Germinal center (tissue), 1 donor: ENCODE results near the gene UHRF1.
"Not testable (repeated sequence)": the region's sequence is repeated elsewhere in the genome, so short reads cannot be mapped to it uniquely, and the experiment has no call there.

ENCODE experiments used
- DNase-seq: peaks from one replicate; pipeline ENCODE4 v3.0.0; 2012; ENCODE audit warnings: mixed read lengths, low spot score

UHRF1 gene

GRCh38 chr19:4909156-4909896 is at the start of gene UHRF1:
TSS of gene UHRF1 (plus strand) at chr19:4909501. CDS start at chr19:4910886, 1,385 bp downstream.
- DNase-seq: peak; percentile 48

DNA sequence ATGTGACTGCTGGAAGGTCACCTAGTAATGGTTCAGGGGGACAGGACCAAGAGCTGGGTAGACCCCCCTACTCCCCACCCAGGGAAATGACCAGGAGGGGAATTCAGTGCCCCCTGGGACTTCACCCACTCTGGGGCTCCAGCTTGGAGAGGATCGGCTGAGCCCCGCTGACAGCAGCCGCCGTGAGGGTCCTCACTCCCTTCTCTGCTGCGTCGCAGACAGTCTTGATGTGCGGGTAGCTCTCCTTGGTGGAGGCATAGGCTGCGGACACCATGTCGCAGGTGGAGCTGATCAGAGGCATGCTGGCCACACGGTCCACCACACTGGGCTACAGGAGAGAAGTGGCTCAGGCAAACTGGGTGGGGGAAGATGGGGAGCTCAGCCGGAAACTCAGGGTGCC is 49.6 kb upstream of the UHRF1 start:
- no peak for DNase-seq

DNA sequence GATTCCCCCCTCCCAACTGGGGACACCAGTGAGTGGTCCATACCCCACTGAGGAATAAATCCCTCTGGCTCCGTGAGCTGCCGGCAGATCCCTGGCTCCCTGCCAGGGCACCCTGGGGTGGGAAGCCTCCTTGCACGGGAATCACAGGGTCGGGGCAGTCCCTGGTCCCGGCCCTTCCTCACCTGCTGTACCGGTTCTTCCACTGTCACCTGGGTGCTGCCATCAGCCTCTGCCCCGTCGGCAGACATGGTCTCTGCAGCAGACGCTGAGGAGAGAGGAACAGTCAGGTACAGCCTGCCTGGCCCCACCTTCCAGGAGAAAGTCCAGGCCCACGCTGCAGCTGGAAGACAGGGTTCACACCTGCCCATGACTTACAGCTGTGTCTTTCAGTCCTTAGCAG is 48.2 kb upstream of the UHRF1 start:
- no peak for DNase-seq

DNA sequence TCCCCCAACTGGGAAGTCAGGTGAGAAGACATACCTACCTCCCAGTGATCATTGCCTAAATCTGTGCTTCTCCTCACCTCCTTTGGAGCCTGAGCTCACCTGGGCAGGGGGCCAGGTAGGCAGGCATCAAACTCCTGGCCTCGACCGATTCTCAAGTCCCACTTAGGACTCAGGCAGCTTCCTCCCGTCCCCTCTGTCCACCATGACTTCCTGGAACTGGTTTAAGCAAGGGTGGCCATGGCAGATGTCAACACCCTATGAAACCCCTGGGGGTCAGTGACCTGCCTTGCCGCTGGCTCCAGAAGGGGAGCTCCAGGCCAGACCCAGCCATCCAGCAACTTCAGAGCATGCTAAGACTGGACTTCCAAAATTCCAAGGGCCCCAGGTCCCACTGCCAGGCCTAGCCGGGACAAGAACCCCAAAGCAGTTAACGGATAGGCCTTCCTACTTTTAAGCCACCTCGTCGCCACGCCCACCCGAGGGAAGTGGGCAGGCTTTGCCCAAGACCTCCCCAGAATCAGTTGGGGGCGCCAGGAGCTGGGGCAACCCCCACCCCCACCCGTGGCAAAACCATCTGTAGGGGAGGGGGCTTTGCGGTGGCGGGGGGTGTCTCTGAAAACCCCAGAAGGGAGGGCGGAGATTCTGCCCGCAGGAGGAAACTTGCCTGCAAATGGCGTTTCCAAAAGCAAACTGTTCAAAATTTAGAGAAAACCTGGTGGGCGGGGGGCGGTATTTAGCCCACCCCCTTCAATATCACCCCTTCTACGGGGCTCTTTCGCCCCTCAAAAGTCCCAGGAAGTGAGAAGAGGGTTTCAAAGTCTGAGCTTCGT is 42.5 kb upstream of the UHRF1 start:
- DNase-seq: peak; percentile 70

- peak; percentile 100 for DNase-seq
Measured at GRCh38 chr19:4867534-4868285, 41.6 kb upstream of the UHRF1 start, which contains the start of gene PLIN3. TSS of gene PLIN3 (minus strand) at chr19:4867667. CDS start at chr19:4861394, 6,273 bp downstream.

GRCh38 chr19:4868286-4868834 is 40.9 kb upstream of the UHRF1 start:
- DNase-seq: no peak

DNA sequence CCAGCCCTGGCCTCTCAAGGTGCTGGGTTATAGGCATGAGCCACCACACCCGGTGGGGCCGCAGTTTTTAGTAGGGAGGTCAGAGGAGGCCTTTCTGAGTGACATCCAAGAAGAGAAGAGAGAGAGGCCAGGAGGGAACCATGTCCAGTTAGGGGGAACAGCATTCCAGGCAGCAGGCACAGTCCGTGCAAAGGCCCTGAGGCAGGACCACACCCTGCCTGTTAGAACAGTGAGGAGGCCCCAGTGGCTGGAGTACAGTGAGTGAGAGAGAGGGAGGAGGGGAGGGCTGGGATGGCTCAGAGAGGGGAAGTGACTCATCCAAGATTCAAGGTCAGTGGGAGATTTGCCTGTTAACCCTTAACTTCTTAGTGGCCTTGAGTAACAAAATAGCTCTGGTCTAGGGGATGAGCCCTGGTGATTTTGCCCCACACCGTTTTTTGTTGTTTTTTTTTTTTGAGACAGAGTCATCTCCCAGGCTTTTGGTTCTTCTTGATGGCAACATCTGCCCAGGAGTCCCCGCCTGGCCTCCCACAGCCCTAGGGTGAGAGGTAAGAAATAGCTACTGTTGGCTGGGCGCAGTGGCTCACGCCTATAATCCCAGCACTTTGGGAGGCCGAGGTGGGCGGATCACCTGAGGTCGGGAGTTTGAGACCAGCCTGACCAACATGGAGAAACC is 39.1 kb upstream of the UHRF1 start:
- no peak for DNase-seq

GRCh38 chr19:4871711-4872110 is 37.6 kb upstream of the UHRF1 start:
- no peak for DNase-seq

- no peak for DNase-seq
Measured at GRCh38 chr19:4873930-4874329, 35.4 kb upstream of the UHRF1 start.

DNA sequence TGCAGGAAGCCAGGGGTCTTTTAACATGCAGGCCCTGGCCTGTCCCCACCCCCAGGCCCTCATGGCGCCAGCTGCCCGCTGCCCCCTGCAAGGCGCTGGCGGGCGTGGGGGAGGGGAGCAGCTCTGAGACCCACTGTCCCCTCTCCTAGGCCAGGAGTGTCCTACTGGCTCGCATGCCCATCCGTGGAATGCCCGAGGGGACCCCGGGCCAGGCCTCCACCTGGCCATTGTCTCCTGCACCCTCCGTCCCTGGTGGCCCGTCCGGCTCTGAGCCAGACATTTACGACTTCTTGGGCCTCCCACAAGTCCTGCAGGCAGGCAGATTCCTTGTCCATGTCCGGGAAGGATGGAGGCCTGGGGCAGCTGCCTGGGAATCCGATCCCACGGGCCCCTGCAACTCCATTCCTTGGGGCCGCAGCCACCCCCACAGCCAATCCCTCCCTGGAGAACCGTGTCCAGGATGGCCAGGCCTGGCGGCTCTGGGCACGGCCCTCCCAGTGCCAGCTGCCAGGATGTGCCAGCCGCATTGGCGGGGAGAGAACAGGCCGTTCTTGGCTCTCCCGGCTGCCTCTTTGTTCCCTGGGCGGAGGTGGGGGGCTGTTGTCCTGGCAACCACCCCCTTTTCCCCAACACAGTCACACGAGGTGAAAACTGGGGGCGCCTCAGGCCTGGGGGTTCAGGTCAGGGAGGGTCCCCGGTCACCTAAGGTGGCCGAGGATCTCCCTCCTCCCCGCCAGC is 31.4 kb upstream of the UHRF1 start:
- no peak for DNase-seq

GRCh38 chr19:4878491-4878968 is 30.8 kb upstream of the UHRF1 start:
- DNase-seq: peak; percentile 41

- DNase-seq: no peak
Measured at GRCh38 chr19:4879041-4879440, 30.3 kb upstream of the UHRF1 start.

GRCh38 chr19:4882874-4883273 is 26.4 kb upstream of the UHRF1 start:
- DNase-seq: not testable (repeated sequence)

DNA sequence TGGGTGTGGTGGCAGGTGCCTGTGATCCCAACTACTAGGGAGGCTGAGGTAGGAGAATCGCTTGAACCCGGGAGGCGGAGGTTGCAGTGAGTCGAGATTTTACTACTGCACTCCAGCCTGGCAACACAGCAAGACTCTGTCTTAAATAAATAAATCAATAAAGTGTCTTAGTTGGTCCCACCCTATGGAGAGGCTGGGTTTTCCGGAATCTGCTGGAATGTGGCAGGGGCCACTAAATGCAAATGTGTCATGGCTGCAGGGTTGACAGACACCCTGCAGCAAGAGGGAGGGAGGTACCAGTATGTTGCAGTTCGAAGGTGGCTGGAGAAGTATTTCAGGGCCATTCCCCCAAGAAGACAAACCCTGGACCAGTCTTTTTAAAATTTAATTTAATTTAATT is 24.3 kb upstream of the UHRF1 start:
- not testable (repeated sequence) for DNase-seq

- DNase-seq: not testable (repeated sequence)
Measured at GRCh38 chr19:4887803-4888202, 21.5 kb upstream of the UHRF1 start.

DNA sequence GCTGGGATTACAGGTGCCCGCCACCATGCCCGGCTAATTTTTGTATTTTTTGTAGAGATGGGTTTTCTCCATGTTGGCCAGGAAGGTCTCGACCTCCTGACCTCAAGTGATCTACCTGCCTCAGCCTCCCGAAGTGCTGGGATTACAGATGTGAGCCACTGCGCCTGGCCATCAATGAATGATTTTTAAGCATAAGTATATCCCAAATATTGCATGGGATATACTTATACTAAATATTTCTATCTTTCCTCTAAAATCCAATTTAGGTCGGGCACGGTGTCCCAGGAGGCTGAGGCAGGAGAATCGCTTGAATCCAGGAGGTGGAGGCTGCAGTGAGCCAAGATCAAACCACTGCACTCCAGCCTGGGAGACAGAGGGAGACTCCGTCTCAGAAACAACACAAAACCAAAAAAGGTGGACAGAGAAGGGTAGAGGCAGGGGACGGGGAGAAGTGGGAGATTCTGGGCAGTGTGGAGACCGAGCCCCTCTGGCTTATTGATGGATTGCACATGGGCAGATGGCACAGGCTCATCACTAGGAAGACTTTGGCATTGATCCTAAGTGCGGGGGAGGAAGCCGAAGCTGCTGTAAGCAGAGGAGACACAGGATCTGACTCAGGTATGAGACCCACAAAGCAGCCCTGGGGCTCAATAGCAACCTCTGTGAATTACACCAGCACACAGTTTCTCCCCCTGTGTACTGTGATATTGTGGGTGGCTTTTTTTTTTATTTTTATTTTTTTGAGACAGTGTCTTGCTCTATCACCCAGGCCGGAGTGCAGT is 20.1 kb upstream of the UHRF1 start:
- no peak for DNase-seq

DNA sequence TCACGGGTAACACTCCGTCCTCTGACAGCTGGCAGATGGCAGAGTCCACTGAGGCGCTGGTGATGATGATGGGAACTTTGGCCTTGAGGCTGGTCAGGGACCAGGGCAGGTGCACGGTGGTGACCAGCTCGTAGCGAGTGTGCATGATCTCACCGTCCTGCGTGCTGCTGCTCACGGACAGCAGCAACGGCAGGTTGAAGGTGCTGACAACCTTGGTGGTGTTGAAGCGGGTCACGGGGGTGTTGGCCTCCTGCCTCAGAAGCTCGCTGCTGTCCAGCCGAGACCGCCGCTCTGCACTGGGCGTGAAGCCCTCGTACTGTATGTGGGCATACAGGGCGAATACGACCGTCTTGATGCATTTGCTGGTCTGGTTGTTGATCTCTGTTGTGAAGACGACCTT is 18.2 kb upstream of the UHRF1 start:
- DNase-seq: no peak

GRCh38 chr19:4892962-4893361 is 16.3 kb upstream of the UHRF1 start:
- not testable (repeated sequence) for DNase-seq

- no peak for DNase-seq
Measured at GRCh38 chr19:4896372-4896771, 12.9 kb upstream of the UHRF1 start.

GRCh38 chr19:4897146-4897545 is 12.2 kb upstream of the UHRF1 start:
- DNase-seq: no peak
